GM23338 (cell line): ENCODE measurements around the gene TBL1XR1. TPM values are rescaled to one million over a fixed set of nuclear protein-coding genes. Genes with fewer than 3 reads are reported as not detected.

ENCODE experiments used
- ATAC-seq: fragments of 200-7000 bp; cut with Tn5 transposase; 3 replicates; pipeline ENCODE4 v1.9.1; 2020
- DNase-seq: peaks from one replicate; pipeline ENCODE4 v3.0.0-alpha.2; 2015; ENCODE audit warnings: low spot score
- H2AFZ ChIP-seq: fragments of 200-600 bp; sonication (generic); 2 replicates; pipeline ENCODE4 v1.8.0; 2016; ENCODE audit warnings: antibody characterized with exemption, mild to moderate bottlenecking, moderate library complexity
- H3F3A ChIP-seq: fragments of 200-600 bp; sonication (generic); replicated peaks from 2 replicates; pipeline ENCODE4 v1.8.0; 2017; ENCODE audit warnings: antibody characterized with exemption, mixed run types, low read depth
- H3K27ac ChIP-seq: fragments of 200-600 bp; sonication (generic); 2 replicates; pipeline ENCODE4 v1.6.1; 2016; ENCODE audit warnings: low read depth
- H3K27me3 ChIP-seq: fragments of 200-600 bp; sonication (generic); 2 replicates; pipeline ENCODE4 v1.8.0; 2016; ENCODE audit warnings: mild to moderate bottlenecking, mixed run types, moderate library complexity; ENCODE audit not compliant: insufficient read depth
- H3K36me3 ChIP-seq: fragments of 200-600 bp; sonication (generic); 2 replicates; pipeline ENCODE4 v1.8.0; 2016; ENCODE audit warnings: mild to moderate bottlenecking; ENCODE audit not compliant: insufficient read depth
- H3K4me1 ChIP-seq: fragments of 200-600 bp; sonication (generic); 2 replicates; pipeline ENCODE4 v1.8.0; 2016; ENCODE audit warnings: mild to moderate bottlenecking, moderate library complexity; ENCODE audit not compliant: insufficient read depth
- H3K4me2 ChIP-seq: fragments of 200-600 bp; sonication (generic); 2 replicates; pipeline ENCODE4 v1.7.1; 2017; ENCODE audit warnings: mixed run types
- H3K4me3 ChIP-seq: fragments of 200-600 bp; sonication (generic); 2 replicates; pipeline ENCODE4 v1.6.1; 2016; ENCODE audit warnings: mixed run types
- H3K79me2 ChIP-seq: fragments of 200-600 bp; sonication (generic); replicated peaks from 2 replicates; pipeline ENCODE4 v1.8.0; 2017; ENCODE audit warnings: mild to moderate bottlenecking; ENCODE audit not compliant: insufficient read depth
- H3K9me2 ChIP-seq: fragments of 200-600 bp; sonication (generic); 2 replicates; pipeline ENCODE4 v1.8.0; 2017; ENCODE audit not compliant: insufficient read depth
- H4K20me1 ChIP-seq: fragments of 200-600 bp; sonication (generic); replicated peaks from 2 replicates; pipeline ENCODE4 v1.8.0; 2017; ENCODE audit warnings: mild to moderate bottlenecking; ENCODE audit not compliant: insufficient read depth
- H3K27ac Mint-ChIP-seq: 2 replicates; pipeline ENCODE4 v1.8.0; 2020; ENCODE audit warnings: inconsistent platforms, mild to moderate bottlenecking, moderate library complexity, mixed read lengths
- H3K27me3 Mint-ChIP-seq: 3 replicates; pipeline ENCODE4 v1.8.0; 2022; ENCODE audit warnings: low read depth, mild to moderate bottlenecking, moderate library complexity, mixed read lengths, inconsistent platforms; ENCODE audit not compliant: insufficient read depth, poor library complexity
- H3K36me3 Mint-ChIP-seq: 3 replicates; pipeline ENCODE4 v1.8.0; 2021; ENCODE audit warnings: low read depth, mild to moderate bottlenecking, inconsistent platforms, moderate library complexity, mixed read lengths
- H3K4me1 Mint-ChIP-seq: 3 replicates; pipeline ENCODE4 v1.8.0; 2020; ENCODE audit warnings: mild to moderate bottlenecking, inconsistent platforms, mixed read lengths
- H3K4me3 Mint-ChIP-seq: 3 replicates; pipeline ENCODE4 v1.8.0; 2021; ENCODE audit warnings: moderate library complexity, mild to moderate bottlenecking, inconsistent platforms, mixed read lengths
- H3K9me3 Mint-ChIP-seq: 3 replicates; pipeline ENCODE4 v1.8.0; 2020; ENCODE audit warnings: moderate library complexity, mild to moderate bottlenecking, inconsistent platforms, mixed read lengths
- CREB1 ChIP-seq: fragments of 250-450 bp; sonication (Bioruptor Pico); IDR thresholded peaks from 2 replicates; pipeline ENCODE4 v1.5.0; 2020; ENCODE audit warnings: low read depth, mild to moderate bottlenecking, moderate library complexity
- ETS1 ChIP-seq: IDR thresholded peaks from 2 replicates; pipeline ENCODE4 v1.6.1; 2016; ENCODE audit warnings: antibody characterized with exemption
- JUNB ChIP-seq: IDR thresholded peaks from one replicate; pipeline ENCODE4 v1.6.1; 2016; ENCODE audit warnings: antibody characterized with exemption; ENCODE audit not compliant: unreplicated experiment
- NANOG ChIP-seq: IDR thresholded peaks from 2 replicates; pipeline ENCODE4 v1.6.1; 2016; ENCODE audit warnings: antibody characterized with exemption, borderline replicate concordance
- REST ChIP-seq: IDR thresholded peaks from one replicate; pipeline ENCODE4 v1.6.1; 2018; ENCODE audit warnings: antibody characterized with exemption; ENCODE audit not compliant: unreplicated experiment
- STAT1 ChIP-seq: IDR thresholded peaks from one replicate; pipeline ENCODE4 v1.6.1; 2016; ENCODE audit warnings: antibody characterized with exemption; ENCODE audit not compliant: unreplicated experiment
- ZNF114 ChIP-seq: fragments of 250-450 bp; sonication (Bioruptor Pico); IDR thresholded peaks from 2 replicates; pipeline ENCODE4 v1.5.0; 2020; ENCODE audit warnings: mild to moderate bottlenecking, moderate library complexity
- ZNF331 ChIP-seq: fragments of 250-450 bp; sonication (Bioruptor Pico); IDR thresholded peaks from 2 replicates; pipeline ENCODE4 v1.5.0; 2020; ENCODE audit warnings: low read depth, mild to moderate bottlenecking, moderate library complexity
- polyA plus RNA-seq: library from polyadenylated mRNA; unstranded; fragments of >200 nt; fragmentation: Nextera tagmentation; extraction: Ambion mirVana; gene quantifications from 2 replicates; pipeline ENCODE4 v1.2.1, GENCODE V29; 2016
- total RNA-seq: library from RNA; depleted of rRNA; stranded (reverse); fragments of >200 nt; shearing (Covaris generic); gene quantifications from 2 replicates; pipeline ENCODE4 v1.2.3, GENCODE V29; 2014

TBL1XR1 gene
- total and polyA plus RNA-seq, 2 experiments from 2014 or later: 49.6 to 122 TPM

GRCh38 chr3:177098551-177098950 is 98.7 kb downstream of the TBL1XR1 start:
- H2AFZ ChIP-seq: no peak overlapping the region
- no peak overlapping the region for H3K27ac ChIP-seq
- H3F3A ChIP-seq: no peaks in the 10 kb centered on the region
- peaks cover 100% of the 10 kb centered on the region for H3K79me2 ChIP-seq
- ATAC-seq: no peak
- peaks cover 23% of the 10 kb centered on the region for H3K4me1 ChIP-seq
- Mint-ChIP-seq H3K9me3 (peaks cover 16% of the 10 kb centered on the region; the same call in 2 of the 3 replicates), H3K4me1 (peaks cover 15% of the 10 kb centered on the region), H3K36me3 (peaks cover 34% of the 10 kb centered on the region), H3K27me3 (peaks cover 4% of the 10 kb centered on the region), H3K4me3 (no peak overlapping the region), H3K27ac (no peak overlapping the region)
- no peaks in the 10 kb centered on the region for H3K36me3 ChIP-seq
- H3K4me2 ChIP-seq: no peak overlapping the region
- TF ChIP-seq ZNF331: no peak
- TF ChIP-seq JUNB: no peak
- no peak for TF ChIP-seq ZNF114 (CRISPR knock-in tag)
- no peak for TF ChIP-seq STAT1
- TF ChIP-seq NANOG: no peak
- no peak for TF ChIP-seq CREB1
- no peak for TF ChIP-seq REST
- no peak overlapping the region for H3K4me3 ChIP-seq
- peaks cover 55% of the 10 kb centered on the region for H4K20me1 ChIP-seq
- no peaks in the 10 kb centered on the region for H3K9me2 ChIP-seq
- DNase-seq: no peak
- H3K27me3 ChIP-seq: no peaks in the 10 kb centered on the region

- Mint-ChIP-seq H3K27ac (peak overlapping the region; percentile 33; the same call in 1 of the 2 replicates), H3K9me3 (peaks cover 25% of the 10 kb centered on the region; the same call in 2 of the 3 replicates), H3K27me3 (peaks cover 2% of the 10 kb centered on the region), H3K4me3 (no peak overlapping the region), H3K4me1 (peaks cover 6% of the 10 kb centered on the region; the same call in 2 of the 3 replicates), H3K36me3 (peaks cover 51% of the 10 kb centered on the region)
- H3K4me2 ChIP-seq: no peak overlapping the region
- H3K4me1 ChIP-seq: peaks cover 6% of the 10 kb centered on the region; the same call in 1 of the 2 replicates
- H3K36me3 ChIP-seq: no peaks in the 10 kb centered on the region
- no peak overlapping the region for H3K4me3 ChIP-seq
- no peaks in the 10 kb centered on the region for H3K27me3 ChIP-seq
- DNase-seq (no peak), ATAC-seq (no peak)
- H3K9me2 ChIP-seq: no peaks in the 10 kb centered on the region
- peaks cover 100% of the 10 kb centered on the region for H3K79me2 ChIP-seq
- H3F3A ChIP-seq: no peaks in the 10 kb centered on the region
- no peak overlapping the region for H3K27ac ChIP-seq
- H4K20me1 ChIP-seq: peaks cover 56% of the 10 kb centered on the region
- H2AFZ ChIP-seq: no peak overlapping the region
- no peak for TF ChIP-seq JUNB
- TF ChIP-seq REST: no peak
- no peak for TF ChIP-seq ETS1
Measured at GRCh38 chr3:177096615-177097014, 100.7 kb downstream of the TBL1XR1 start.
